ENCODE results near the gene TGFBRAP1. TPM values are rescaled to one million over a fixed set of nuclear protein-coding genes. Genes with fewer than 3 reads are reported as not detected.

Gene TGFBRAP1
- total RNA-seq, 1 donor from 2014 or later, result 11.3 TPM

DNA sequence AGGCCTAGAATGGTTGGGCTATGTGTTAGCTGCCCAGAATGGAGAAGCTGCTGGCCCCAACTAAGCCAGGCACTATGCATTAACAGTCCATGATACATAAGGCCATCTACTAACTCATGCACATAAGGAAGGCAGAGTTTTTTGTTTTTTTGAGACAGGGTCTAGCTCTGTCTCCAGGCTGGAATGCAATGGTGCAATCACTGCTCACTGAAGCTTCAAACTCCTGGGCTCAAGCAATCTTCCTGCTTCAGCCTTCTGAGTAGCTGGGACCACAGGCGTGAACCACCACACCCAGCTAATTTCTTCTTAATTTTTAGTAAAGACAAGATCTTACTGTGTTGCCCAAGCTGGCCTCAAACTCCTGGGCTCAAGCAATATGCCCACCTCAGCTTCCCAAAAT is 50.4 kb downstream of the TGFBRAP1 start:
- DNase-seq (ENCODE audit: low read depth), result no peak
- TF ChIP-seq CTCF (conservative IDR thresholded peaks at IDR 0.05; ENCODE audit: low read depth, low read length), result no peak
- no peak overlapping the region for H3K4me3 ChIP-seq (ENCODE audit: low read depth, low read length)

DNA sequence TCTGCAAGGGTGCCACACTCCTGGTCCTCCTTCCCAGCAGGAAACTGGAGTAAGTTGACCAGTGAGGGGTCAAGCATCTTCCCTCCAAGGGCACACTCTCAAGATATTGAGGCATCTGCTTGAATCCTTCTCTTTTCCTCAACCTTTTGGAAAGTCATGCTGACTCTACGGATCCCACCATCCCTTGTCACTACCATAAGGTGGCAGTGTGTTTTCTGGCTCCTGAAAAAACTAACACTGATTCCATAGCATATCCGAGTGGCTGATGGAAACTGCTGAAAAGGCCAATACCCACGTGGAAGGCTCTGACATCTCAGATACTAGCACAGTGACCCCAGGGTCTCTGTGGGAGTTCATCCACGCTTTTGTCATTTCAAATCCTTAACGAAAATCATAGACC is 50.9 kb downstream of the TGFBRAP1 start:
- DNase-seq (ENCODE audit: low read depth), result no peak
- TF ChIP-seq CTCF (conservative IDR thresholded peaks at IDR 0.05; ENCODE audit: low read depth, low read length), result no peak
- no peak overlapping the region for H3K4me3 ChIP-seq (ENCODE audit: low read depth, low read length)

DNA sequence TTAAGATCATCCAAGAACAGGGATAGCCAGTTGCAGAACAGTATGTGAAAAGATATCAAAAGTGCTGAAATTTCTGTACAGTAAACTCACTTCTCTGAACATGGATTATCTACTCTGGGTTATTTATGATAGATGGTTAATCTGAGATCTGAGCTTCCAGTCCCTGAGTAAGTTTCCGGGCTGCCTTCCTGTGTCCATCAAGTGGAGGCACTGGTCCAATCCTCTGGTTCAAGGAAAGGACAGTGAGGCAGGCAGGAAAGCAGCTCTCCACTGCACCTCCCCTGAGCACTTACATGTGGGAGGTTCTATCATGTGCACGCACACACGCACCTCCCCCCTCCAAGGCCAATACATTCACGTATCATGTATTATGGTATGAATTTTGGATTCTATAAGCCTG is 55.5 kb downstream of the TGFBRAP1 start:
- TF ChIP-seq CTCF (conservative IDR thresholded peaks at IDR 0.05; ENCODE audit: low read depth, low read length), result no peak
- H3K4me3 ChIP-seq (ENCODE audit: low read depth, low read length), result no peak overlapping the region
- no peak for DNase-seq (ENCODE audit: low read depth)

DNA sequence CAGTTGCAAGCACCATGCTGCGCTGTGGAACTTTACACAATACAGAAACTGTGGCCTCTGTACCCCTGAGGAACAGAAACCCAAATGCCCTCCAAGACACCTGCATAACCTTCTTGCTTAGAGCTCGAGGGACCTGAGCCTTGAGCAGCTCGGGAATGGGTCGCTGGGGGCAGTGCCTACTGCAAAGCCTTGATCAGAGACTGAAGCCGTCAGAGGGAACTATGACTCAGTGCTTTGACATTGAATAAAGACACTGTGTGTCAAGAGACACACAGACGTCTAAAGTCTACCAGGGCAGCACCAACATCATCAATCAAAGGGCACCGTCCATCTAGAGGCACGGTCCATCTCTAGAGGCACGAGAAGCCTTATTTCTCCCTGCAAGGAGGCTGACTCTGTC is 57.4 kb downstream of the TGFBRAP1 start:
- TF ChIP-seq CTCF (conservative IDR thresholded peaks at IDR 0.05; ENCODE audit: low read depth, low read length), result no peak
- DNase-seq (ENCODE audit: low read depth), result no peak
- no peak overlapping the region for H3K4me3 ChIP-seq (ENCODE audit: low read depth, low read length)

GRCh38 chr2:105271393-105272045 is 58.0 kb downstream of the TGFBRAP1 start:
- TF ChIP-seq CTCF (conservative IDR thresholded peaks at IDR 0.05; ENCODE audit: low read depth, low read length), result no peak
- no peak for DNase-seq (ENCODE audit: low read depth)
- no peak overlapping the region for H3K4me3 ChIP-seq (ENCODE audit: low read depth, low read length)

DNA sequence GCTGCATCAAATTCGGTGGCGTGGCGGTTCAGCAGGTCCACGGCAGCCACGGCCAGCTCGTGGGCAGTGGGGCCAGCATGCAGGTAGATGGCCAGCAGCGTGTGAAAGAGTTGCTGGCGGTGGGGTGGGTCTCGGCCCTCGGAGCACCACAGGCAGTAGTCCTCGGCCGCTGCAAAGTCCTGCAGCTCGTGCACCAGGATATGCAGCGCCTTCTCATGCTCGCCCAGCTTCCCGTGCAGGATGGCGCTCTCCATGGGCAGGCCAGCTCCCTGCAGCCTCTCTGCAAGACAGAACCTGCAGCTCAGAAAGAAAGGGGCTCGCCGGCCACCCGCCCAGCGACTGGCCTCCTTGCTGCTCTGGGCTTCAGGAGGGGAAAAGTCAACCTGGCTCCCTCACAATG is 60.1 kb downstream of the TGFBRAP1 start:
- TF ChIP-seq CTCF (conservative IDR thresholded peaks at IDR 0.05; ENCODE audit: low read depth, low read length), result no peak
- DNase-seq (ENCODE audit: low read depth), result no peak
- H3K4me3 ChIP-seq (ENCODE audit: low read depth, low read length), result no peak overlapping the region

GRCh38 chr2:105262651-105263091 is 66.9 kb downstream of the TGFBRAP1 start:
- DNase-seq (ENCODE audit: low read depth), result no peak
- TF ChIP-seq CTCF (conservative IDR thresholded peaks at IDR 0.05; ENCODE audit: low read depth, low read length), result no peak

More at GRCh38 chr2:105262651-105263091, 66.9 kb downstream of the TGFBRAP1 start:
- no peak overlapping the region for H3K4me3 ChIP-seq (ENCODE audit: low read depth, low read length)
